Heart left ventricle (tissue), 13 donors: ENCODE measurements around the gene MYH11.

Experiments used
- POLR2A ChIP-seq, 2 donors: fragments of 450-650 bp; IDR thresholded peaks; one replicate each; pipeline ENCODE4 v1.6.1; 2017; ENCODE audit warnings: antibody characterized with exemption in 2 of 2, mild to moderate bottlenecking in 2 of 2, moderate library complexity in 2 of 2
- TF ChIP-seq, protein P1 (sequence below), 12 donors: fragments of 200-600 bp; sonication (generic) in 4 of 12; IDR thresholded peaks; one replicate each; pipeline versions ENCODE4 v1.5.0 to v1.8.0; 2018 to 2022; ENCODE audit warnings: antibody characterized with exemption in 12 of 12, mild to moderate bottlenecking in 5 of 12
- donor health status: ischemic (EF 13 %, LVEDD 7.1; RV severe dilation, severe dysfunction).
- donor health status: DM: no; HTN: yes; CAD: no.
- donor health status: DM: no; HTN: no; CAD: no.
- donor health status: ischemic (EF 25% LVEDD 6.9; RV normal size, moderate dysfunction).
- donor health status: ischemic (EF 25% LVEDD 5.7; RV mildly dilated, moderate dysfunction).
- donor health status: ischemic (EF 35%, LVEDD 5.7; RV mildly dilated, moderate dysfunction).
- donor health status: nonischemic (EF 11% LVEDD 7.7; RV severe dilation, severe dysfunction).
- donor health status: DM: yes; HTN: yes; CAD: no.
- donor health status: PGD.
- donor health status: ischemic (EF 29% LVEDD 5.4; RV normal size, mild dysfunction).
- donor health status: nonischemic (EF 23%, LVEDD 6.1; RV moderate dilation, normal function).

DNA sequence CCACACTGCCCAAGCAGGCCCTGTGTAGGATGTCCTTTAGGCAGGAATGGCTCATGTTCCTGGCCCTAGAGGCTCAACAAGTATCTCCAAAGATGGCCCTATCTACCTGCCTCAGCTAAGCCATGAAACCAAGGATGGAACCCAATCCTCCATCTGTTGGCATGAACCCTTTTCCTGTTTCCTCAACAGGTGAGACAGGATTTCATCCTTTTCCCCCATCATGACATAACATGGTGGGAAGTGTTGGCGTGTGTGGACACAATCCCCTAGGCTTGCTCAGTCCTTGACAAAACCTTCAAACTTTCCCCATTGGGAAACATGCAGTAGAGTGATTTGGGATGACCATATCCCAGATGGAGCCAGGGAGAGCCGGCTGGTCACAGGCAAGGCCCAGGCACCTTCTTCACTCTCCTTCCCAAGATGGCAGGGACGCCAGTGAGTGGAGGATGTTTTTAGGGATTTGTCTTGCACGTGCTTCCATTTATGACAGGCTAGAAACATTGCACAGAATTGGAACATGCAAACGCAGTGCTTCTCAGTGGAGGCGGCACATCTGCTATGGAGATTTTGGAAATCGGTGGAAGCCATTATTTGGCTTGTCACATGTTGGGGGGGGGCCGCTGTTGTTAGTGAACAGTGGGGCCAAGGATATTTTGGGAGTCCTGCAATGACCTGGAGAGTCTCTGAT, 77.0 kb downstream of the MYH11 start:
- no peak for TF ChIP-seq POLR2A (IDR thresholded peaks at IDR 0.05)
- TF ChIP-seq, protein P1, sequence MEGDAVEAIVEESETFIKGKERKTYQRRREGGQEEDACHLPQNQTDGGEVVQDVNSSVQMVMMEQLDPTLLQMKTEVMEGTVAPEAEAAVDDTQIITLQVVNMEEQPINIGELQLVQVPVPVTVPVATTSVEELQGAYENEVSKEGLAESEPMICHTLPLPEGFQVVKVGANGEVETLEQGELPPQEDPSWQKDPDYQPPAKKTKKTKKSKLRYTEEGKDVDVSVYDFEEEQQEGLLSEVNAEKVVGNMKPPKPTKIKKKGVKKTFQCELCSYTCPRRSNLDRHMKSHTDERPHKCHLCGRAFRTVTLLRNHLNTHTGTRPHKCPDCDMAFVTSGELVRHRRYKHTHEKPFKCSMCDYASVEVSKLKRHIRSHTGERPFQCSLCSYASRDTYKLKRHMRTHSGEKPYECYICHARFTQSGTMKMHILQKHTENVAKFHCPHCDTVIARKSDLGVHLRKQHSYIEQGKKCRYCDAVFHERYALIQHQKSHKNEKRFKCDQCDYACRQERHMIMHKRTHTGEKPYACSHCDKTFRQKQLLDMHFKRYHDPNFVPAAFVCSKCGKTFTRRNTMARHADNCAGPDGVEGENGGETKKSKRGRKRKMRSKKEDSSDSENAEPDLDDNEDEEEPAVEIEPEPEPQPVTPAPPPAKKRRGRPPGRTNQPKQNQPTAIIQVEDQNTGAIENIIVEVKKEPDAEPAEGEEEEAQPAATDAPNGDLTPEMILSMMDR (IDR thresholded peaks at IDR 0.05): no peak
